Measurements from ENCODE around the gene CRP. TPM values are rescaled to one million over a fixed set of nuclear protein-coding genes. Genes with fewer than 3 reads are reported as not detected.
"Not testable (repeated sequence)": the region's sequence is repeated elsewhere in the genome, so short reads cannot be mapped to it uniquely, and the experiment has no call there.

Gene CRP, protein sequence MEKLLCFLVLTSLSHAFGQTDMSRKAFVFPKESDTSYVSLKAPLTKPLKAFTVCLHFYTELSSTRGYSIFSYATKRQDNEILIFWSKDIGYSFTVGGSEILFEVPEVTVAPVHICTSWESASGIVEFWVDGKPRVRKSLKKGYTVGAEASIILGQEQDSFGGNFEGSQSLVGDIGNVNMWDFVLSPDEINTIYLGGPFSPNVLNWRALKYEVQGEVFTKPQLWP
- not detected for total RNA-seq
- long read RNA-seq, result 0 reads

DNA sequence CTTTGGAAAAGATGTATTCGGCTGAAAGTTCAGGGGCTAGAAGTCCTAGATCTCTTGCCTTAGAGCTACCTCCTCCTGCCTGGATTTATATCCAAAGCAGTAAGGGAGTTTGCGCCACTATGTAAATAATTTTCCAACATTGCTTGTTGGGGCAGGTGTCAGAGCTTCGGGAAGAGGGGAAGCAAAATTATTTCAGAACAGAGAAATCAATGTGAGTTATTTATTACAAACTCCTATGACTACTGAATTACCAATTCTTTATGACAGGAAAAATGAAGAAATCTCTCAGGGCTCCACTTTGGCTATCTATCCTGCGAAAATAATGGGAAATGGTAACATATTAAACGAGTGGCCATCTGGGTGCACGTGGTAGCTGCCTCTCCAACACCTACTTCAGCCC lies at the start of gene CRP:
Gene CRP (minus strand): TSS at position 61 of the 400 bp plus-strand sequence. CDS start 104 bp downstream, outside the sequence.
- DNase-seq (no peak), ATAC-seq (ENCODE audit: poor library complexity) (no peak)
- intact Hi-C loops (cut with DNase I), result no loop called here

DNA sequence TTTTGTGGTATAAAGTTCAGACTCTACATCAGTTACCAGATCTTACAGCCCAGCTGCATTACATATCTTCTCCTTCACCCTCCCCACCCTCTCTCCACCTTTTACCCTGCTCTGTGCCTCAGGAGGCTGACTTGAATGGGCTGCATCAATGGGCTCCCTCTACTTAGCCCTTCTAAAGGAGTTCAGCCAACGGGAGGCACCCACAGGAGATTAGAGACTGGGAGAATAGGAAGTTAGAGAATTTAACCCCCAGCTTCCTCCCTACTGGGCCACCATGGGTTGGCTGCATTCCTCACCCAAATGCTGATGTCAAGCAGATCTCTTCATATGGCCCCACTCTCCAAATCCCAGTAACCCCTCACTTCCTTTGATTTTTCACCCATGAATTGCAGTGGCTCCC lies 49.3 kb upstream of the CRP start:
- DNase-seq, result no peak
- ATAC-seq (ENCODE audit: poor library complexity), result no peak
- intact Hi-C loops (cut with DNase I), result no loop called here

DNA sequence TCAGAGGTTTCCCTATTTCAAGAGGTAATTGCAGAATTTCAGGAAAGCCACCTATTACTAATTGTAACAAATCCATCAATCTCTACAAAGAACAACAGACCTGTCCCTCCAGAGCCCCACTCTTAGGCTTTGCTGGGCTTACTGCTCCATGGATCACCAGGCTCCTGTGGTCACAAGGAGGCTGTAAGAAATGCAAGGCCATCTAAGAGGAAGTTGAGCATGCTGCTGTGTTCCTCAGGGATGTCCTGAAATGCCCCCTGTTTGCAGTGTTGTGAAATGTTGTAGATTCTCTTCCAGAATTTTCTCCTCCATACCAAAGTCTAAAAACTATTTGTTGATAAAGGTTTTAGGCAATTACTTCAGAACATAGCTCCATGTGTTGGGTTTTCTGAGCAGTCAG lies 42.0 kb upstream of the CRP start:
- ATAC-seq (ENCODE audit: poor library complexity) (peak; percentile 65), DNase-seq (no peak)
- intact Hi-C loops (cut with DNase I), result no loop called here

DNA sequence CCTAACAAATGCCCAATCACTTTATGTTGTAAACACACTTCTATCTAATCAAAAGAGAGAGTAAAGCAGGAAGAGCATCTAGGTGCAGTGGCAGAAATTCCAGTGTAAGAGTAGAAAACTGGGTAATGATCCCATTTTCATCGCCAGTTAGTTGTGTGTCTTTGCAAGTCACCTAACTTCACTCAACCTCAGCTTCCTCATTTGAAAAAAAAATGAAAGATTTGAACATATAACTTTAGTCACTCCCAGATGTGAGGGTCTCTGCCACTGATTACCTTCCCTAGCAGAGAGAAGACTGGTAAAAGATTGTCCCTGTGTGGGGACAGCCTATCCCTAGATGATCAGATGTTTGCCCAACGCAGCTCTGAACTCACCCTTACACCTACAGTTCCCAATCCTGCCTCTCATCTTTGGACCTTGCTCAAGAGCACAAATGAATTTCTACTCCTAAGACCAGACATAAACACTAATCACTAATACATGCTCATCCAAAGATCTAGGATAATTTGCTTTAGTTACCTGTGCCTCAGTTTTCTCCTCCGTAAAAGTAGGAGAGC lies 41.1 kb upstream of the CRP start:
- DNase-seq (no peak), ATAC-seq (ENCODE audit: poor library complexity) (no peak)
- intact Hi-C loops (cut with DNase I), result no loop called here

DNA sequence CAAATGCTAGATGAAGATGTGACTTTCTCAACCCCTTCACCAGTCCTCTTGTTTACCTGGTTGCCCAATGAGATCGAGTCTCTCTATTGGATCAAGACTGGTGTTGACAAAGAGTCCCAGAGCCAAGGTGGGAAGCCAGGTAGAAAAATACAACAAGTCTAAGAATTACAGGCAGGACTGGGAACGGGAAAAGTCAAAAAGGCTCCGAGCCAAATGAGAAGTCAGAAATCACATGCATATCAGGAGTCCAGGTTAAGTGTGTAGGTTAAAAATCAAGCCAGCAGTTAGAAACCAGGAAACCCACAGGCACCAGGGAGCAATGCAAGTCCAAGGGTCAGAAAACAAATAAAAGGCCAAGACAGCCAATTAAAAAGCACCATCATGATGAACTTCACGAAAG lies 39.0 kb upstream of the CRP start:
- intact Hi-C loops (cut with DNase I), result no loop called here

DNA sequence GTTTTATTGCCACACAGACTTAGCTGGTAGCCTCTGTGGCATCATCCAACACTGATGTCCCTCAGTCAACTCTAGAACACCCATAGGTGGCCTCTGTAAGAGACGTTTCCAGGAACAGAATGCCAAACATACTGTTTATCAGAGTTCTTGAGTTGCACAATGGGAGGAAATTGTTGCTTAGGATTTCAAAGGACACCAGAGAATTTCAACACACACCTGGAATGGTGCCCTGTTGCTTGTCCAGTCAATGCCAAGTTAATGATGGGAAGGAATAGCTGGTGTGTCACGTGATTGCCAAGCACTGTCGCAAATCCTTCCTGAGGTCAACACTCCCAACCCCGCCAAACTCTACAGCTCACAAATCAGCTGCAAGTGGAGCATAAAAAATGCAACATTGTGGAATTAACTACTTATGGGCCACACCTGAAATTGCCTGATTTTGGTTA lies 37.8 kb upstream of the CRP start:
- DNase-seq (peak; percentile 54), ATAC-seq (ENCODE audit: poor library complexity) (peak; percentile 78)
- intact Hi-C loops (cut with DNase I), result no loop called here

More for the DNA sequence above, 39.0 kb upstream of the CRP start:
- ATAC-seq (ENCODE audit: poor library complexity), result no peak
- no peak for DNase-seq

DNA sequence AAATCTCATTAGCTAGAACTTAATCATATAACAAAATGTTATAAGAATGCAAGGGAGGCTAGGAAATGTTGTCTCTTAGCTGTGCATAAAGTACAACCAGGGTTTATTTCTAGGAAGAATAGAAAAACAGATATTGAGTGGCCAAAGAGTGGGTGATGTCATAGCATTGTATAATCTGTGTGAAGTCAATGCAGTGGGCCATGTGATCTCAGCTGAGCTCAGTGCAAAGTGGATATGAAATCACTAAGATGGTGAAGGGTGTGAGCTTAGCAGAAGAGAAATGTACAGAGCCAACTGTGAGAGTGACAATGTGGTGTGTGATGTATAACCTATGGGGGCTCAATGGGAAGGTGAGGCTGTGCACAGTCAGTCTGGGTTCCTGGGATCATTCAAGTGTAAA lies 36.6 kb upstream of the CRP start:
- ATAC-seq (ENCODE audit: poor library complexity), result no peak
- DNase-seq, result no peak
- intact Hi-C loops (cut with DNase I), result no loop called here

DNA sequence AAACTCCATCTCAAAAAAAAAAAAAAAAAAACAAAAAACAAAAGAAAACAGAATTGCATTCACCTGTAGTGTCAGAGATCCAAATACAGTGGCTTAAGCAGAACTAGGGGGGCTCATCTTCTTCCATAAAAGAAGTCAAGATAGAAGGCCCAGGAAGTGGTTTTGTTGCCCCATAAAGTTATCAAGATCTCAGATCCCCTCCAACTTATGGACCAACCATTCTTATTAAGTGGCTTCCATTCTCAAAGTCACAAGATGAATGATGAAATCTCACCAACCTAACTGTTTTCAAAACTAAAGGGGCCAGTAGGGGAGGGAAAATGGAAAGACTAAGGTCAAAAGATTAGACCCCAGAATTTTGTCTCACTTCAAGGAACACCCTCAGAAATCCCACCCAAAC lies 36.2 kb upstream of the CRP start:
- intact Hi-C loops (cut with DNase I), result no loop called here
- ATAC-seq (ENCODE audit: poor library complexity), result no peak
- no peak for DNase-seq

DNA sequence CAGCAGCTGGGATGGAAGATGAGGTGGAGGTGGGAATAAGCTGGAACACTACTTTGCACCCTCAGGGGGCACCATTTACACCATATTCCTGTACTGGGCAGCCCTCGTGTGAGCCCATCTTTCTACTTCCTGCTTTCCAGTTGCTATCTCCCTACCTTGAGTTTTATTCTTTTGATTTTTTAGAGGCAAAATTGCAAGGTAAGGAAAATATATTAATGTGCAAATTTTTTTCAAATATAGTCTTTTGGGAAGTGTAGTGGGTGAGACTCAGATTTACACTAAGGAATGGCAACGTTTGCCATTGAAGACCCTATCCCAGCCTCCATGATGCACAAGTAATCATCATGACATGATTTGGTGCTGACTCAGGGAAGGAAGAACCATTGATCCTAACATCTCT lies 35.2 kb upstream of the CRP start:
- intact Hi-C loops (cut with DNase I), result no loop called here
- DNase-seq, result no peak

DNA sequence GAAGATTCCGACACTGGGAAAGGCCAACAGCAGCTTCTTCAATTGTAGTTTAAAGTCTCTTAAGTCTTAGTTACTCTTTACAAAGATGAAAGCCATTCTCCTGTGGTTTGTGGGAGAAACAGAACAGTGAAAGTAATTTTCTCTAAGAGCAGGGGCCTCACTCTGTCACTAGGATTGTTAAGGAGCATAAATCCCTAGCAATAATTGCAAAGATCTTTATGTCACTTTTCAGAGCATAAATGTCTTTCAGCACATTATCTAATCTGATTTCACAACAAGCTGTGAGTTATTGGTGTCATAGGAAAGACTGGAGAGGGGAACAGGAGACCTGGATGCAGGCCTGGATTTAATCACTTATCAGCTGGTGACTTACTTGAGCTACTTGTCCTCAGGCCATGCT lies 34.0 kb upstream of the CRP start:
- intact Hi-C loops (cut with DNase I), result no loop called here
- no peak for ATAC-seq (ENCODE audit: poor library complexity)
- DNase-seq, result no peak

More for the DNA sequence above, 35.2 kb upstream of the CRP start:
- no peak for ATAC-seq (ENCODE audit: poor library complexity)

DNA sequence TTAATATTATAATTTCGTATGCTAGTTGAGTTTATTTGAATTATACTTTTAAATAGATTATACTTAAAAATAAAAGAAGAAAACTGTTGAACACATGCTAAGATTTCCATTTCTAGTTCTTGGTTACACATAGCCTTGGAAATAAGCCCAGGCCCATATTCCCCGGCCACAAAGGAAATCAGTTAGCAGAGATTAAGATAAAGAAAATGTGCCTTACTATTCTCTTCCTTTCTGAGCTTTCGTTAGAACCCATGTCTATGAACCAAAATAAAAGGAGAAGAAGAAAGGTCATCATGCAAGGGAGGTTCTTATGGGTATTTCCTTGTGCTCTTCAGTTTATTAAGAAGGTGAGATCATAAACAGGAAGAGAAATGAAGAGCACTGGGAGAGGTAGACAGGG lies 32.3 kb upstream of the CRP start:
- DNase-seq (no peak), ATAC-seq (ENCODE audit: poor library complexity) (no peak)
- intact Hi-C loops (cut with DNase I), result no loop called here

DNA sequence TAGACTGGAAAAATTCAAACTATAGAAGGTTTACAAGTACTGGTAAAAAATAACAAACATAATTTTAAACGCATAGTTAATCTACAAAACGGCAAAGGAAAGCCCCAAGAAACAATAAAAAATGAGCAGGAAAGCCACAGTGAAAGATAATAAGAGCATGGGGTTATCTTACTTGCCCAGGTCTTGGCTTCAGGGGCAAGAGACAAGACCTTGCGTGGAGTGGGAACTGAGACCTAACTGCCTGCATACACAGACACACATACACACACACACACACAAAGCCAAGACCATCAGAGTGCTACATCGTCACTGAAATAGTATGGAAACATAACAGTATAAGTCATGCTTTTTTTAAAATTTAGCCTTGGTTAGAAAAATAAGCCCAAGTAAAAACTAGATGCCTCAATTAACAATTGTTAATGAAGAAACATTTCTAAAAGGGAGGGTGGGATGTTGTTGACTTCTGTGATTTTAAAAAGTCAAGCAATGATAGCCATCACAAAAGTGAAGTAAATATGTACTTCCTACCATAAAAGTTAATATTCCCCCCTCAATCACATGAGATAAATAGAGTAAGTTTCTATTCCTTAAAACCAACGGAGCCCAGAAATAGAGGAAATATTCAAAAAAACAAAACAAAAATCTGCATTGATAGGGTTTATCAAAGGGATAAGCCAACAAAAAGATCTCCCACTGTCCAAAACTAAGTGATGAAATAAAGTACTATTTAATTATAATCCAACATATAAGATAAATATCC lies 29.4 kb upstream of the CRP start:
- ATAC-seq (ENCODE audit: poor library complexity) (no peak), DNase-seq (no peak)
- intact Hi-C loops (cut with DNase I), result no loop called here

DNA sequence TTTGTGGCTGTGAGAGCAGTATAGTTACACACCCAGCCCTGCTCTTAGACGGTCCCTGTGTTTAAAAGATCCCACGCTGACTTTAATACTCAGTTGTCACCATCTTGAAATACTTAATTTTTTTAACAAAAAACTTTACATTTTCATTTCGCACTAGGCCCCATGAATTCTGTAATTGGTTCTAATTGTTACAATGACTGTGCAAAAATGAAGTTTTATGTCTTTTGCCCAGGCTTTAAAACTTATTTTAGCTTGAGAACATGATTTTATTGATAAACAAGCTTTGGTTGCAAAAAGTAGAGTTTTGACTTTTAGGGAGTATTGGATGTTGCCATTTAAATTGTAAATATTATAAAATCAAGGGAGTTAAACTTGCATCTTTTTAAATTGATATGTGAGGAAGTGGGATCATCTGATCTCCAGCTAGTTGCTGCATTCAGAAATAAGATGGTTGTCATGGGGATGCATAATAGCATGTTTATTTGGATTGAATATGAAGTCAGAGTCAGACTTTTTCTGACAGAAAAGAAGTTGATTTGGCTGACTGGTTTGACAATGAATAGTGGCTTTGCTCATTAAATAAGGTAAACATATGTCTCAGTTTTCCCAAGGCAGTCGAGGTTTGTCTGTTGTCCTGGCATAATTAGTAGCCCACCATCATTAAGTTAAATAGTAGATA lies 23.0 kb upstream of the CRP start:
- ATAC-seq (ENCODE audit: poor library complexity) (no peak), DNase-seq (no peak)
- intact Hi-C loops (cut with DNase I), result no loop called here

DNA sequence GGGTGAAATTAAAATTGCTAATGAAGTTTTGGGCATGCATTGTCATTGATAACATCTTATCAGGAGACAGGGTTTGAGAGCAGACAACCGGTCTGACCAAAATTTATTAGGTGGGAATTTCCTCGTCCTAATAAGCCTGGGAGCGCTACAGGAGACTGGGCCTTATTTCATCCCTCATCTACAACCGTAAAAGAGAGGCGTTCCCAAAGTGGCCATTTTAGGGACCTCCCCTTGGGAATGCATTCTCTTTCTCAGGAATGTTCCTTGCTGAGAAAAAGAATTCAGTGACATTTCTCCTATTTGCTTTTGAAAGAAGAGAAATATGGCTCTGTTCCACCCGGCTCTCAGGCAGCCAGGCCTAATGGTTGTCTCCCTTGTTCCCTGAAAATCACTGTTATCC lies 8.8 kb upstream of the CRP start:
- intact Hi-C loops (cut with DNase I); ATAC-seq (ENCODE audit: poor library complexity); DNase-seq: not testable (repeated sequence)

DNA sequence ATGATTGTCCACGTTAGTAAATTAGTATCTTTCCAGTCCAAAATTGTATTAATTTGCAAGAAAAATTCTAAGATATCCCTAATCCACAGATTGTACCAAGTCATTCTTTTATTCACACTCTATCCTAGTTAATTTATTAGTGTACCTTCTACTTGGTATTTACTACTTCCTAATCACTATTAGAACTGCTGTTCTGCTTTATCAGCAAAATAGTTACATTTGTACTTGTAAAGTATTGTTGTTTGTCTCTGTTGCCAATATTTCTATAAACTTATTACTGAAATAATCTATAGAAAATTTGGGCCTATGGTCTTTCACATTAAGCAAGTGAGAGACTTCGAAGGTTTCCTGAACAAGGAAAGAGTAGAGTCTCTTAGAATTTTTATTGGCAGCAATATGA lies 5.6 kb upstream of the CRP start:
- ATAC-seq (ENCODE audit: poor library complexity), result no peak
- DNase-seq, result no peak
- intact Hi-C loops (cut with DNase I), result no loop called here

DNA sequence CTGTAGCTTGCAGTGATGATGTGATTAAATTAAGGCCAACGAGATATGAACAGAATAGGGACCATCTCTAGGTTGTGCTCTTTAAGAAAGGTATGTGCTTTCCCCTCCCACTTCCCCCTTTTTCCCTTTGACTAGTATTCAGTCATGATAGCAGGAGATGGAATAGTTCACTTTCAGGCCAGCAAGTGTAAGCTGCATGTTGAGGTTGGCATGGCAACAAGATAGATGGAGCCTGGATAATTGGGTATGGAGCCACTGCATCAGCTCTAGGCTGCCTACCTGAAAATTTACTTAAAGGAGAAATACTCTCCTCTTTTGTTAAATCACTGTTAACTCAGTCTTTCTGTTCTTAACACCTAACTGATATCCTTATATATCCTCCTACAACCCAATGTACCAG lies 1.5 kb upstream of the CRP start:
- intact Hi-C loops (cut with DNase I), result no loop called here
- ATAC-seq (ENCODE audit: poor library complexity) (no peak), DNase-seq (no peak)

DNA sequence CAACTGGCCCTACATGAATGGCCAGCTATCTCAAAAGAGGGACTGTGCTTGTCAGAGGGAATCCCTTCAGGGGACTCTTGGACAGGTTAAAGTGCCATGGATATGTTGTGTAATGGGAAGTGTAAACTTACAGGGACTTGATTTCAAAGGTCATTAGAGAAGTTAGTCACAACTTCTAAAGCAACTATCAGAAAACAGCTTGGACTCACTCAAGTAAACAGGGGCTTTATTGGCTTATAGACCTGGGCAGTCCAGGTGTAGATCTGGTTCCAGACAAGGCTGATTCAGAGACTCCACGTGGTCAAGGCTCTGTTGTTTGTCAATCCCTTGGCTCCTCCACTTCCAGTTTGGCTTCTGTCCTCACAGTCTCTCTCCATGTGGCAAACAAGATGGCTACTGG lies 2.3 kb downstream of the CRP start:
- intact Hi-C loops (cut with DNase I), result no loop called here
- no peak for DNase-seq

DNA sequence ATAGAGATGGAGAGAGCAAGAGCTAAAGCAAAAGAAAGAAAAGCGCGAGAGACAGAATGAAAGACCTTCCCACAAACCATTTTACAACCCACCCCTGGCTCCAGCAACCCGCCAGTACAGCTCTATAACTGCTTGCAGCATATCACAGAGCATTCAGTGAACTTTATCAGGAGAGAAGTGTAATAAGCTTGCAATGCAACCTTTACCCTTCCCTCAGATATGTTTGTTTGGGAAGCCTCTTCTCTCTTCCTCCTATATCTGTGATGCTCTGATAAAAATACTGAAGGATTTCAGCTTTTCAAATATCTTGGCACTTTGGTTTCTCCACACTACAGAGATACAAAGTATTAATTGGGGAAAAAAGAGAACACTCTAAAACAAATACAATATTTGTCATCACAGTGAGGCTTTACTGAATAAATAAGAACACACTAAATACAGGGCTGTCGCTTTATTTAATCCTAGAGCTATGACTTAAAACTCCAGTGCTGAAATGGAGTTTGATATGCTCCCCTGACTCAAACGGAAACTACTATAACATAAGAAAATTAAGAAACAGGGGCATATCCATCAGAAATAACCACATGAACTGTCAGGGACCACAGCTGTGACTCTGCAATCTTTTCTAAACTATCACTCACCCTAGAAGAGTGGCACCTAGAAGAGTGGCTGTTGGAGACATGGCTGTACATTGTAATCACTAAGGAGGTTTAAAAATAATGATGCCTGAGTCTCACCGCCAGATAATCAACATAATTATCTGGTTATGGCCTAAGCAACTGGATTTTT lies 6.7 kb downstream of the CRP start:
- no peak for ATAC-seq (ENCODE audit: poor library complexity)

More for the DNA sequence above, 2.3 kb downstream of the CRP start:
- no peak for ATAC-seq (ENCODE audit: poor library complexity)

DNA sequence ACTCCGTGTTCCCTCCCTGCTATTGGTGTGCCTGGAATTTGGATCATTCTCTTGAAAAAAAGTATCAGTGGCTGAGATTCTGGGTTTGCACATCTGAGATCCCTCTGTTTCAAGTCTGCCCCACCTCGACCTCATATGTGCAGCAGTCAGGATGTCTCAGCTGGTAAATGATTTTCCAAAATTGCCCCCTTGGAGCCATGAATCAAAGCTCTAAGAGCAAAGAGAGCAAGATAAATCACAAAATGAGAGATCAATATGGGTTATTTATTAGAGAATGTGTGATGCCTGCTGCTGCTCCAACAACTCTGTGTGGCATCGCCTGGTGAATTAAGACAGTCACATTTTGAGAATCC lies 8.5 kb downstream of the CRP start:
- ATAC-seq (ENCODE audit: poor library complexity) (no peak), DNase-seq (no peak)
- intact Hi-C loops (cut with DNase I), result no loop called here

More for the DNA sequence above, 6.7 kb downstream of the CRP start:
- intact Hi-C loops (cut with DNase I), result no loop called here
- no peak for DNase-seq
